ENCODE measurements around the gene TEX35.
"Not testable (repeated sequence)": the region's sequence is repeated elsewhere in the genome, so short reads cannot be mapped to it uniquely, and the experiment has no call there.

The TEX35 gene

GRCh38 chr1:178541829-178542553, 29.1 kb downstream of the TEX35 start:
- peak; percentile 13 for DNase-seq (ENCODE audit: low read depth)

- peak; percentile 80 for DNase-seq (ENCODE audit: low read depth)
These were observed 29.8 kb downstream of the TEX35 start for GRCh38 chr1:178542554-178543289.

GRCh38 chr1:178543290-178543607, 30.3 kb downstream of the TEX35 start:
- DNase-seq (ENCODE audit: low read depth), result no peak

GRCh38 chr1:178544531-178544930, 31.6 kb downstream of the TEX35 start:
- DNase-seq (ENCODE audit: low read depth), result no peak

- no peak for DNase-seq (ENCODE audit: low read depth)
These were observed 35.2 kb downstream of the TEX35 start for GRCh38 chr1:178548108-178548507.

GRCh38 chr1:178551307-178551706, 38.4 kb downstream of the TEX35 start:
- DNase-seq (ENCODE audit: low read depth), result no peak

GRCh38 chr1:178551940-178552339, 39.0 kb downstream of the TEX35 start:
- no peak for DNase-seq (ENCODE audit: low read depth)

GRCh38 chr1:178552856-178553255, 39.9 kb downstream of the TEX35 start:
- no peak for DNase-seq (ENCODE audit: low read depth)

- not testable (repeated sequence) for DNase-seq (ENCODE audit: low read depth)
These were observed 41.4 kb downstream of the TEX35 start for GRCh38 chr1:178554351-178554750.

- not testable (repeated sequence) for DNase-seq (ENCODE audit: low read depth)
These were observed 42.7 kb downstream of the TEX35 start for GRCh38 chr1:178555613-178556012.

GRCh38 chr1:178558816-178559215, 45.9 kb downstream of the TEX35 start:
- not testable (repeated sequence) for DNase-seq (ENCODE audit: low read depth)

GRCh38 chr1:178560871-178561376, 48.0 kb downstream of the TEX35 start:
- DNase-seq (ENCODE audit: low read depth), result no peak

- no peak for DNase-seq (ENCODE audit: low read depth)
These were observed 50.4 kb downstream of the TEX35 start for GRCh38 chr1:178563099-178563820.

- DNase-seq (ENCODE audit: low read depth), result no peak
These were observed 51.3 kb downstream of the TEX35 start for GRCh38 chr1:178564086-178564782.

GRCh38 chr1:178564783-178565180, 51.9 kb downstream of the TEX35 start:
- DNase-seq (ENCODE audit: low read depth), result no peak

- no peak for DNase-seq (ENCODE audit: low read depth)
These were observed 52.7 kb downstream of the TEX35 start for GRCh38 chr1:178565586-178565985.

- DNase-seq (ENCODE audit: low read depth), result no peak
These were observed 53.3 kb downstream of the TEX35 start for GRCh38 chr1:178566187-178566586.

- DNase-seq (ENCODE audit: low read depth), result no peak
These were observed 58.9 kb downstream of the TEX35 start for GRCh38 chr1:178571807-178572206.

All from activated T-cell treated with anti-CD3 and anti-CD28 coated beads for 1 hour (primary cell).